ENCODE measurements around the gene CDC42SE1.

The CDC42SE1 gene

GRCh38 chr1:151006327-151007052, 52.9 kb downstream of the CDC42SE1 start, which contains the start of gene MINDY1:
MINDY1 (minus strand) TSS chr1:151006902; CDS start chr1:151002617, 4,285 bp downstream.
- peak within 1 kb of the TSS; percentile 71 for H3K4me3 ChIP-seq (ENCODE audit: low read depth, low read length)
- ChIA-PET POLR2A (interaction anchor here (0.6 to 1.4 kb wide), 6 partner anchors 10 to 449 kb away, joined by 3 to 5 read pairs (median 3); partner anchors contain the start of gene CERS2), CTCF (interaction anchor here (0.6 to 16.2 kb wide), 27 partner anchors 11 to 733 kb away, joined by 3 to 551 read pairs (median 3); partner anchors contain the start of genes ADAMTSL4, ANXA9 and CERS2)
- DNase-seq (ENCODE audit: low read depth, low spot score), result no peak
- peak; percentile 80 for TF ChIP-seq CTCF (IDR thresholded peaks at IDR 0.05; ENCODE audit: insufficient read depth, low read length, missing control alignments)

GRCh38 chr1:151005729-151006319, 53.6 kb downstream of the CDC42SE1 start:
- peak overlapping the region; percentile 71 for H3K4me3 ChIP-seq (ENCODE audit: low read depth, low read length)
- POLR2A ChIA-PET, result interaction anchor here (0.6 to 1.4 kb wide), 4 partner anchors 9 to 56 kb away, joined by 3 to 5 read pairs (median 3); partner anchors contain the start of gene CERS2
- no peak for DNase-seq (ENCODE audit: low read depth, low spot score)
- TF ChIP-seq CTCF (IDR thresholded peaks at IDR 0.05; ENCODE audit: insufficient read depth, low read length, missing control alignments), result no peak
- CTCF ChIA-PET, result interaction anchor here (0.9 to 16.2 kb wide), 21 partner anchors 10 to 732 kb away, joined by 3 to 551 read pairs (median 4); partner anchors contain the start of genes ADAMTSL4, ANXA9 and CERS2

GRCh38 chr1:151003180-151003579, 56.2 kb downstream of the CDC42SE1 start:
- CTCF ChIA-PET, result interaction anchor here (0.6 to 16.2 kb wide), 3 partner anchors 7 to 49 kb away, joined by 3 to 551 read pairs (median 136); partner anchors contain the start of genes ANXA9 and CERS2
- no peak overlapping the region for H3K4me3 ChIP-seq (ENCODE audit: low read depth, low read length)
- no peak for TF ChIP-seq CTCF (IDR thresholded peaks at IDR 0.05; ENCODE audit: insufficient read depth, low read length, missing control alignments)
- no peak for DNase-seq (ENCODE audit: low read depth, low spot score)
- POLR2A ChIA-PET, result no interaction called here

- no peak overlapping the region for H3K4me3 ChIP-seq (ENCODE audit: low read depth, low read length)
- POLR2A ChIA-PET, result no interaction called here
- no peak for TF ChIP-seq CTCF (IDR thresholded peaks at IDR 0.05; ENCODE audit: insufficient read depth, low read length, missing control alignments)
- CTCF ChIA-PET, result interaction anchor here (5.8 to 16.2 kb wide), 2 partner anchors 7 to 21 kb away, joined by 136 to 551 read pairs; partner anchors contain the start of genes ANXA9 and CERS2
- DNase-seq (ENCODE audit: low read depth, low spot score), result no peak
These were observed 56.8 kb downstream of the CDC42SE1 start for GRCh38 chr1:151002611-151003010.

GRCh38 chr1:151002051-151002450, 57.4 kb downstream of the CDC42SE1 start:
- no peak for DNase-seq (ENCODE audit: low read depth, low spot score)
- no peak for TF ChIP-seq CTCF (IDR thresholded peaks at IDR 0.05; ENCODE audit: insufficient read depth, low read length, missing control alignments)
- H3K4me3 ChIP-seq (ENCODE audit: low read depth, low read length), result no peak overlapping the region
- POLR2A ChIA-PET, result no interaction called here
- CTCF ChIA-PET, result interaction anchor here (5.8 to 16.2 kb wide), 2 partner anchors 6 to 20 kb away, joined by 136 to 551 read pairs; partner anchors contain the start of genes ANXA9 and CERS2

GRCh38 chr1:151001602-151002001, 57.8 kb downstream of the CDC42SE1 start:
- TF ChIP-seq CTCF (IDR thresholded peaks at IDR 0.05; ENCODE audit: insufficient read depth, low read length, missing control alignments), result no peak
- DNase-seq (ENCODE audit: low read depth, low spot score), result no peak
- H3K4me3 ChIP-seq (ENCODE audit: low read depth, low read length), result no peak overlapping the region
- CTCF ChIA-PET, result interaction anchor here (0.9 to 16.2 kb wide), 2 partner anchors 20 to 79 kb away, joined by 3 to 551 read pairs; partner anchors contain the start of genes ANXA9 and CERS2
- POLR2A ChIA-PET, result no interaction called here

Data from AG04449 (cell line).